T-helper 9 cell (primary cell): ENCODE results near the gene NFKB1.

Source experiments
- DNase-seq: peaks from one replicate; pipeline ENCODE4 v3.0.0-alpha.2; 2020

The NFKB1 gene

DNA sequence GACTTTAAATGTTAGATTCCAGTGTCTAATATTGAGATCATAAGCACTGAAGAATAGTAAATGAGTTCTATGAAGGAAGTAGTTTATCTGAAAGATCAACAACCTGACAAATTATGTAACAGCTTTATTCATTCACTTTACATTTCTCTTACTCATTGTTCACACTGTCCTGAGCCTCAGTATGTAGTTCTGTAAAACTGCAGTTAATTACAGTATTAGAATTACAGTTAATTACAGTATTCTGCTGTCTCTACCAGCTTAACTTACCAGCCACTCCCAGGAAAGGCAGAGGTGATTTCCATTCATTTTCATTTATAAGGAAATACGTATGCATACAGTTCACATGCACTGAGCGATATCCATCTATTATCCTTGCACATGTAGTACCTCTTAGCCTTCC lies 32.7 kb downstream of the NFKB1 start:
- no peak for DNase-seq

- DNase-seq, result no peak
Measured at GRCh38 chr4:102534845-102535244, 33.7 kb downstream of the NFKB1 start.

DNA sequence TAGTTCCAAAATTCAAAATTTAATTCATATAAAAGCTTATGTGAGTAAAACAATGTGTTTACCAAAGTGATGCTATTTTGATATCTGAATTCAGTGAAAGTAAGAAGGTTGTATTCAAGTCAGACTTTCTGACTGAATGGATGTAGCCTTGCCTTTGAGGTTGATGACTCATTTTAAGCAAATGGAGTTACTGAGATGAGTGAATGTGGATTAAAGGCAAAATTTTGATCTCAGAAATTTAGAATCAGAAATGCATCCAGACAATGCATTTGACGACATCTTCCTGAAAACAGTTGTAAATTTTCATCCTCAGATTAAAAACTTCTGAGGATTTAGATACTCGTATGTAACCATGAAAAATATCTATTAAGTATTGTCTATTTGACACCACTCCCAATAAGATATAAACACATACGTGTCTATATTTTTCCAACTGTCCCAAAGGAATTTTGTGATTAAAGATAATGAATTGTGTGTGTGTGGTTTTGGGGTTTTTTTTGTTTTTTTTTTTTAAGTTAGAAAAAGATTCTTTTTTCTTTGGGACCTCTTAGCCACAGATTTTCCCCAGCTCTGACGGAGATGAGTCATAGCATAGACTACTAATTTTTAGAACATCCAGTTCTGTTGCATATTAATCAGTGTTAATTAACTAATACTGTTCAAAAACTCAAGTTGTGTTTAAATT lies 34.4 kb downstream of the NFKB1 start:
- DNase-seq, result no peak

- DNase-seq, result no peak
Measured at GRCh38 chr4:102536768-102537167, 35.6 kb downstream of the NFKB1 start.

DNA sequence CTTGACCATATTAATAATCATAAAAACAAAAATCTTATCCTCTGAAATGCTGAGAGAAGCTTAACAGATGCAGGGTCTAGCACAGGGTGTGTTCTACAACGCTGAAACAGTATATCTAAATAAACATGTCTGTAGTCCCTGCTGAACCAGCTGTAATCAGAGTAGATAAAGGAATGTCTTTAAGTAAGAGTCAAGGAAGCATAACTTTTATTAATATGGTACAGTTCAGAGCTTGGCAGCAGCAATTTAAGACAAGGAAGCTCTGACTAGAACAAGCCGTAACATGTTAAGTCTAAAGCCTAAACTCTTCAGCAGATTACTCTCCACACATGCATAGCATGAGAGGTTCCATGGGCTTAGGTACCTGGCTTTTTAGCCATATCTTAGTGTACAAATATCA lies 36.1 kb downstream of the NFKB1 start:
- no peak for DNase-seq

DNA sequence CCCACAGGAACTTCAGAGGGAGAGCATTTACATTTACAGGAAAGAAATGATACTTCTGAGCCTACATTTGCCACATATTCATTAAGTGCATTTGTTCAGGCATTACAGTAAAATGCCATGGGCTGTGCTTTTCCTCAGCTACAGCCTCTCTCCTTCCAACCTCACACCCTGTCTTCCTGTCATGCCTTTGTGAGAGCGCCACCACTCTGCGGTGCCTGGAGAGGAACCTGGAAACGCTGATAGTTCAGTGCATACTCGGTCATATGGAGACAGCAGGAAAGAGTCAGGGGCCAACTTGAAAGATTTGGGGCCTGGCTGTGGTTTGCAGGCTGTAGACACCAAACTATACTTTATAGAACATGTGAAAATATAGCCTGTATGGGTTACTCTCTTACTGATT lies 40.5 kb downstream of the NFKB1 start:
- no peak for DNase-seq

- no peak for DNase-seq
Measured at GRCh38 chr4:102543030-102543928, 42.1 kb downstream of the NFKB1 start.

GRCh38 chr4:102546635-102547034 lies 45.5 kb downstream of the NFKB1 start:
- DNase-seq, result no peak

DNA sequence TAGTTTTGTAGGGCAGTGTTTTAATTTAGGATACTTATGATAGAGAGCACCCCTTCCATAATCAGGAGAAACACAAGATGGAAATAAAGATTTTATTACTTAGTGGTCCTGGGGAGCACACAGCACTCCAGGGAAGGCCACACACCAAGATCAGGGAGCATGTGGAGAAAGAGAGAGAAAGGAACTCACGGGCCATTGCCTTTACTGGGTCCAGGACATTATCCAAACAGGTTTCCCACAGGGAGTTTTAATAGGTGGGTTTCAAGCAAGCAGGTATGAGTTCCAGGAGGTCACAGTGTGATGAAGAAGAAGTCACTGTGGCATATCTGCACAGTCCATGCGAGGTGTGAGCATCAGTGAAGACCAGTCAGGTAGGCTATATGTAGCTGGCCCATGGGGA lies 46.8 kb downstream of the NFKB1 start:
- no peak for DNase-seq

DNA sequence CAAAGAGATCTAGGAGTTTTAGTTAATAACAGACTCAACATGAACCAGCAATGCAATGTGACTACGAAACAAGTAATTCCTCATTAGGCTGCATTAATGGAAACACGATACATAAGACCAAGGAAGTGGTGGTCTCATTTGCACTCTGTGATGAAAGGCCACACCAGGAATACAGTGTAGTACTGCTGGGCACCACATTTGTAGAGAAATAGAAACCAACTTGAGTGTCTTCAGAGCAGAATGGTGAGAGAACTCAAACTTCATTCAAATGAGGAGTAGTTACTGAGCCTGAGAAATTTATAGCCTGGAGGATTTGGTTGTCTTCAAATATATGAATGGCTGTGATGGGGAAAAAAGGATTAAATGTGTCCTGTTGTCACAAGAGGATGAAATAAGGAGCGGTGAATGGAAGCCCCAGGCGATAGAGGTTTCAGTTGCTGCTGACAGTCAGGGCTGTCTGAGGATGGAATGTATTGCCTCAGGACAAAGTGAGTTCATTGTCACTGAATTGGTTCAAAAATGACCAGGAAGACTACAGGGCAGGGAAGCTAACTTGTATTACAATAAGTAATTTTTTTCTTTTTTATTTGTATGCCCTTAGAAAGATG lies 50.9 kb downstream of the NFKB1 start:
- no peak for DNase-seq

- no peak for DNase-seq
Measured at GRCh38 chr4:102552781-102553180, 51.6 kb downstream of the NFKB1 start.

DNA sequence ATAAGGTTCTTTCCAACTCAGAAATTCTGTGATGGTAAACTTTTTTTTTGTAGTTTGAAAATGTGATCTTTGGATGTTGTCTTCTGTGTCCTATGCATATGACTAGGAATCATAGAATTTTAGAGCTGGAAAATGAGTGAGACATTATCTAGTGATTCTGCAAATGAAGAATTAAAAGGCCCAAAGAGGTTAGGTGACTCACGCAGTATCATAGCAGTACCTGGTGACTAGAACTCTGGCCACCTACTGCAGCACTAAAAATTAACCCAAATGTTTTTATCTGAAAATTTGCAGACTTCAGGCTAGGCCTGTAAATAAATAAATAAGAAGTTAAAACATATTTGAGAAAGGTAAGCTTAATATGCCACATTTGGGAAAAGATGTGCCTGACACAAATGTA lies 52.8 kb downstream of the NFKB1 start:
- DNase-seq, result no peak

DNA sequence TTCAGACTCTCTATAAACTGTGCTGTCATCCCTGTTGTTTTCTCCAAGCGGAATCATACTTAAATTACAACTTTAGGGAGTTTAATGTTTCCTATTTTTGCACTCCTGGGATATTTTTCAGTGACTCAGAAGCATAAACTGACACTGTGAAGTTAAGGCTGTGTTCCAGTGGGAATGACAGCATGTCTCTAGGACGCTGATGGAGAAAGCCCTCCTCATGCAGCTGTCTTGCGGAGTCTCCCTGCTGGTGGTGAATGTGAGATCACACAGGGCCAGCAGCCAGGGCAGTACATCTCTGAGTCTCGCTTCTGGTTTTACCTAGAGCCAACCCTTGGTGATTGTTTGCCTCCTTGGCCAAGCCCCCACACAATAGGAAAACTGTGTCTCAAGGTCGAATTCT lies 53.3 kb downstream of the NFKB1 start:
- no peak for DNase-seq

DNA sequence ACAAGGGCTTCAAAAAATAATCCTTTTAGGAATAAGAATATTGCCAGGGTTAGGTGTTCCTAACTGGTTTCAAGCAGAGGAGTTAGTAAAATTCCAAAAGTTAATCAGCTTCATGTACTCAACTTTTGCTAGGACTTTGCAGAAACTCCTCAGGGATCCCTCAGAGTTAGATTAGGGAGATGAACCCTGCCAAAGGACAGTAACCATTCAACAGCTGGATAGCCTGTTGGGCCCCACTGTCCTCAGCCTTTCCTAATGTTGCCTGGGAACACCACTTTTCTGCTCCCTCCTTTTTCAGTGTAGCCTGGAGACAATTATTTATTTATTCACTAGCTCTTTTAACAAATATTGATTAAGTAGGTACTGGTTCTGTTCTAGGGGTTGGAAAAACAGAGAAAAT lies 53.8 kb downstream of the NFKB1 start:
- DNase-seq, result no peak

DNA sequence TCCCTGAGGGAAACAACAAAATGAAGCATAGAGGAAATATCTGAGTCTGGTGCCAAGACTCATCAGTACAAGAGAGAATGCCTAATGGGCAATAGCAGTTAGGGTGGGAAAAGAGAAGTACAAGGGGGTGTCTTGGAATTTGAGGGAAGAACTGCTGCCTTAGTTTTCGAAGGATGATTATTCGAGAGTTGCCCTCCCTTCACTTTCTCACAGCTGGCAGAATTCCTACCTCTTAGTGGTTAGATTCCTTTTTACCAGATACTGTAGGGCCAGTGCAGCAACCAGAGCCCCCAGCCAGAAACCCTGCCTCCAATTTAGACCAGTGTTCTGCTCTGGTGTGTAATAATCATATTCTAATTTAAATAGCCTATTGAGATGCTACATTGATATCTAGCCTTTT lies 56.5 kb downstream of the NFKB1 start:
- no peak for DNase-seq

DNA sequence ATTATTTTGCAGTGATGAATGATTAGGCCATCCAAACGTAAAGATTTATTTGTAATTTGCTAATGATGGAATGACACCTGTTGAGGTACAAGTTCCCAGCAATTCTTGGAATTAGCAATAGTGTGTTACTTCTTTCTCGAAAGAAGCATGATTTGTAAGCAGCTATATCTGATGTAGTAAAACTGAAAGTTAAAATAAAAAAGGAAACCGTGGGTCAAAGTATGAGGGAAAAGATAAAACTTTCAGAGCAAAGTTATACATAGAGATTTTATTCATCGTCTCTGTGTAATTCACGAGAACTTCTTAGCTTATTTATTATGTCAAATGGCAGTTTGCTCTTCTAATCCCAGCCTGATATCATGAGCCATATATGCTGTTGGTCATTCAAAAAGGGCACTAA lies 59.0 kb downstream of the NFKB1 start:
- DNase-seq, result no peak

DNA sequence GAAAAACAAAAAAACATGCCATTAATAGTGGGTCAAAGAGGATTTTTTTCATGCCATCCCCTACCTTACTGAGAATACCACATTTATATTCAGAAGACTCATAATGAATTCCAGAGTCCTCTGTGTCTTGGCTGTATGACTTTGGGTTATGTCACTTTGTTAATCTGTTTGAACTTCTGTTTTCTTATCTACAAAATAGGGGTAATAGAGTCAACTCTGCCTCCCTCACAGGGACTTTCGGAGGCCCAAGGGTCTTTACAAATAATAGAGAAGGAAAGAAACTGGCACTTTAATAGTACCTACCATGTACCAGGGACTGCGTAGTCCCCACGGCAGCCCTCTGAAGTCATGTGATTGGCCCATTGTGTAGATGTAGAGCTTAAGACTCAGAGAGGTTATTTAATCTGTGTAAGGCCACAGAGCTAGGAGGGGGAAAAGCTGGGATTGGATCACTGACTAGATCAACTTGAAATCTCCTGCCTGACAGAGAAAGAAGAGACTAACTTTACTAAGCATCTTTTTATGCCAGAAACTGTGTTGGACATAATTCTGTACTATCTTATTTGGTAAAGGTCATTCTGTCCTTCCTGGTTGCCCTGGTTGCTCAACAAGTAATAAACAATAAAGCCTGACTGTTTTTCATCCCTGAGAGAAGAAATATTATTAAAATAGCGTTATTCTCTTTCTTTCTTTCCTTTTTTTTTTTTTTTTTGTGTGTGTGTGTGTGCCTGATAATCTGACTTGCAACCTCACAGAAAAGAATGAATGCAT lies 59.6 kb downstream of the NFKB1 start:
- no peak for DNase-seq

GRCh38 chr4:102563000-102563399 lies 61.8 kb downstream of the NFKB1 start:
- DNase-seq, result no peak

DNA sequence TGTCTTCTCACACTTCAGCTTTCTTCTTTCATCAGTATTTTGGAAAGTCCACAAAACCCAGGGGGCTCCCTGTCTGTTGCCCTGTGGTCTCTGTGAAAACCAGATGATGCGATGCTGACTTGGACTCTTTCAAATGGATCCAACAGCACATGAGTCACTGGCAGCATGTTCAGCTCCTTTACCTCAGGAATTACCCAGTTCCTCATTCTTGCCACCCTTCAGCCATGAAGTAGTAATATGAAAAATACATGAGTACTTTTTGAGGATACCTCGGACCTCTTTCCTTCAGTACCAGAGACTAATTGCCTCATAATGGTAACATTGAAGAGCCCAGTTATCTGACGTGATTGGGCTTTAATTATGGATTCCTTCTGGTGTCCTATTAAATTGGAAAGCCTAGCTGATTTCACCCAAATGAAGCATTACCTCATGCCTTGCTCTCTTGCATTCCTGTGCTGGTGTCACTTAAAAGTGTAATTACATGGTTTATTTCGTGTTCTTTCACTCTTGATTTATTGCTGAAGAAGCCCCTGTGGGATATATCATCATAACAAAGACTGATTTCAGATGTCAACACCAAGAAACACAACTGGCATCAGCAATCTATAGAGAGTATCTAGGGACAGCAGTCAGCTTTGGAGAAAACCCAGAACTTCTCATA lies 63.4 kb downstream of the NFKB1 start:
- no peak for DNase-seq

DNA sequence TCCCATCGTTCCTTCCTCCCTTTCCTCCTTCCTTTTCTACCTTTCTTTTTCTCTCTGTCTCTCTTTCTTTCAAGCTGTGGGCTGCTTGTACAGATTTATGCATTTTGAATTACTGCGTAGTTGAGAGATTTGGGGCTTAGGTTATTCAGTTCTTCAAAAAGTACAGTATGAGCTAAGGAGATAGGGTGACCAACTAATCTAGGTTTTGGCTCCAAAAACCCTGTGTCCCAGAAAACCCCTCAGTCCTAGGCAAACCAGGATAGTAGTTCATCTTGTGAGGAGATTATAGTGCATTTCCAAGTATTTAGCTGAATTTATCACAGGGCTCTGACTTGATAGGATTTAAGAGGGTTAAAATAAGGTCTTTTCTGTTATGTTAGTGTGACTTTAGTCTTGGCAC lies 64.5 kb downstream of the NFKB1 start:
- no peak for DNase-seq

- no peak for DNase-seq
Measured at GRCh38 chr4:102566426-102566825, 65.3 kb downstream of the NFKB1 start.

GRCh38 chr4:102567427-102567826 lies 66.3 kb downstream of the NFKB1 start:
- no peak for DNase-seq

GRCh38 chr4:102569200-102569599 lies 68.0 kb downstream of the NFKB1 start:
- no peak for DNase-seq
